ENCODE measurements around the gene SLC38A9.

DNA sequence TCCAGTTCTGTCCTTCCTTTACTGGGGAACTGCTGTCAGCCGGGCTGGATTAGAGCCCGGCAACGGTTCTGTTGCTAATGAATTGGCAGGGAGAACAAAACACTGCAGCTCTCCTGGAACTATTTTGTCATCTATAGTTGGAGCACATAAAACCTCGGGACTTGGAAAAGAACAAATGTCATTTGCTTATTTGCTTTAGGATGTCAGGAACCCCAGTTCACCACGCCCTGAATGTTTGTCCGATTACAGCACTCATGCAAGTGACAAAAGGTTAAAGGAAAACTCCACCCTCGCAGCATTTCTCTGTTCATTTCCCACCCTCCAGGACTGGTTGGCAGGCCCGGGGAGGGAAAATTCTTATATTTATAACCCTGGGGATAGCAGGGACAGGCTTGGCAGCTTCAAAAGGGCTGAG, 110.9 kb downstream of the SLC38A9 start:
- TF ChIP-seq, protein P1, sequence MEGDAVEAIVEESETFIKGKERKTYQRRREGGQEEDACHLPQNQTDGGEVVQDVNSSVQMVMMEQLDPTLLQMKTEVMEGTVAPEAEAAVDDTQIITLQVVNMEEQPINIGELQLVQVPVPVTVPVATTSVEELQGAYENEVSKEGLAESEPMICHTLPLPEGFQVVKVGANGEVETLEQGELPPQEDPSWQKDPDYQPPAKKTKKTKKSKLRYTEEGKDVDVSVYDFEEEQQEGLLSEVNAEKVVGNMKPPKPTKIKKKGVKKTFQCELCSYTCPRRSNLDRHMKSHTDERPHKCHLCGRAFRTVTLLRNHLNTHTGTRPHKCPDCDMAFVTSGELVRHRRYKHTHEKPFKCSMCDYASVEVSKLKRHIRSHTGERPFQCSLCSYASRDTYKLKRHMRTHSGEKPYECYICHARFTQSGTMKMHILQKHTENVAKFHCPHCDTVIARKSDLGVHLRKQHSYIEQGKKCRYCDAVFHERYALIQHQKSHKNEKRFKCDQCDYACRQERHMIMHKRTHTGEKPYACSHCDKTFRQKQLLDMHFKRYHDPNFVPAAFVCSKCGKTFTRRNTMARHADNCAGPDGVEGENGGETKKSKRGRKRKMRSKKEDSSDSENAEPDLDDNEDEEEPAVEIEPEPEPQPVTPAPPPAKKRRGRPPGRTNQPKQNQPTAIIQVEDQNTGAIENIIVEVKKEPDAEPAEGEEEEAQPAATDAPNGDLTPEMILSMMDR (IDR thresholded peaks at IDR 0.05) = no peak
- TF ChIP-seq POLR2A (IDR thresholded peaks at IDR 0.05) = peak; percentile 93

Data from right lobe of liver (tissue), 4 donors.